Raji (cell line): ENCODE measurements around the gene G2E3.

Experiments used
- POLR2A ChIP-seq: IDR thresholded peaks from 2 replicates; pipeline ENCODE4 v1.6.1; 2011; ENCODE audit warnings: low read depth, low read length, control low read depth; ENCODE audit not compliant: insufficient read depth

G2E3 gene

DNA sequence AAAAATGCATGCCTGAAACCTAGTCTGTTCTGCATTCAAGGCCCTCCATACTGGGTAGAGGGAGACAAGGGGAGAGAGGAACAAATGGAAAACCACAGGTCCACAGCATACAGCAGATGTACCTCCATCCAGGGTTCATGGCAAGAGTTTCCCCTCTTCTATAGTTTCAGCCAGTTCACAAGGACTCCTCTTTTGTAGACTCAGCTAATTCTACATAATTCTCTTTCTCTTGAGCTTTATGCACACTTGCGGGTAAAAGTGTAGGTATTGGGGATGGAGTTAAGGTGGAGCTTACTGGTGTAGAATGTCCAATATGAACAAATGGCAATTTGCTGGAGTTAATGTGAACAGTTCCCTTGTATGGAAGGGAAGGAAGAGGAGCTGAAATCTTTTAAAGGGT, 23.4 kb downstream of the G2E3 start:
- TF ChIP-seq POLR2A: no peak

- TF ChIP-seq POLR2A: no peak
Observed at GRCh38 chr14:30584058-30584630, 25.2 kb downstream of the G2E3 start.

GRCh38 chr14:30585204-30585603, 26.2 kb downstream of the G2E3 start:
- no peak for TF ChIP-seq POLR2A

DNA sequence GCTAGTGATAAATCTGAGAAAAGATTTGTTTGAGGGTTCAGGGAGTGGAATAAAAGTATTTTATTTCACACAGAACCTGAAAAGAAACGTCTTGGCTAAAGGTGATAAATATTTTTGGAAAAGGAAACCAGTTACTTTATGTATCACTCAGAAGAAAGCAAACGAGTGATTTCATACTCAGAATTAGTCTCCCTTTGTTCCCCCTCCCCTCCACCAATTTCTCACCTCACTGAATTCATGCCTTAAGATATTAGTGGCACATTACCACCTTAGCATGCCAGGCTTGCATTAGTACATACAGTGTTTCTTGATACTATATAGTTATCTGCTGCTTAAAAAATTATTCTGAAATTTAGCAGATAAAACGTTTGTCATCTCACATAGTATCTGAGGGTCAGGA, 28.2 kb downstream of the G2E3 start:
- TF ChIP-seq POLR2A: no peak

DNA sequence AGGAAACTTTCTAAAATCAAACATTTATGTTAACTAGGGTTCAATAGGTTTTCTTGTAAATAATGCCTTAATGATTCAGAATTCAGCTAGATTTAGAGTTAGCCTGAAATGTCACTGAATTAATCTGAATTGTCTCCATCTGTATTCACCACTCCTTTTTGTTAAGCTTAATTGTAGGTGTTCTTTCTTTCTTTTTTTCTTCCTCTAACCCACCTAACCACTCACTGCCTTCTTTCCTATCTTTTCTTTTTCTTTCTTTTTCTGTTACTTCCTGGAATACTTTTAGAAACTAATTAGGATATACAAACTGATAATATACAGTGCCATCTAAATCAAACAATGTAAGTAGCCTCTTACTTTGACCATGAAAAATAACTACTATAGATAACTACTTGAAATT, 29.9 kb downstream of the G2E3 start:
- no peak for TF ChIP-seq POLR2A

- no peak for TF ChIP-seq POLR2A
Observed at GRCh38 chr14:30596935-30597334, 38.0 kb downstream of the G2E3 start.

DNA sequence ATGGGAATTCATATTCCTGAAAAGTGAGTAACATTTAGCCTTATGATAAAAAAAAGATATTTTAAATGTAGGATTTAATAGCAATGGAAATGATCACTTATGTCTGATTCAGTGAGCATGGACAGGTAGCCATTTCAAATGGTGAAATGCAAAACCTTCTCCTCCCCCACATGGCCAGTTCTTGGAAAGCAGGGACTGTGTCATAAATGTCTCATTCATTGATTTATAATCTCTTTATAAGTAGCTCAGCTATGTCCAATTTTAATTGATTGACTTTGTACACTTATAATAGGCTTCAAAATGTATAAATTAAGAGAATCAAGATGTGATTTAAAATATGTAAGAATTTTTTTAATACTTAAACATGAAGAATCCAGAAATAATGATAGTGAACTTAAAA, 38.5 kb downstream of the G2E3 start:
- no peak for TF ChIP-seq POLR2A

DNA sequence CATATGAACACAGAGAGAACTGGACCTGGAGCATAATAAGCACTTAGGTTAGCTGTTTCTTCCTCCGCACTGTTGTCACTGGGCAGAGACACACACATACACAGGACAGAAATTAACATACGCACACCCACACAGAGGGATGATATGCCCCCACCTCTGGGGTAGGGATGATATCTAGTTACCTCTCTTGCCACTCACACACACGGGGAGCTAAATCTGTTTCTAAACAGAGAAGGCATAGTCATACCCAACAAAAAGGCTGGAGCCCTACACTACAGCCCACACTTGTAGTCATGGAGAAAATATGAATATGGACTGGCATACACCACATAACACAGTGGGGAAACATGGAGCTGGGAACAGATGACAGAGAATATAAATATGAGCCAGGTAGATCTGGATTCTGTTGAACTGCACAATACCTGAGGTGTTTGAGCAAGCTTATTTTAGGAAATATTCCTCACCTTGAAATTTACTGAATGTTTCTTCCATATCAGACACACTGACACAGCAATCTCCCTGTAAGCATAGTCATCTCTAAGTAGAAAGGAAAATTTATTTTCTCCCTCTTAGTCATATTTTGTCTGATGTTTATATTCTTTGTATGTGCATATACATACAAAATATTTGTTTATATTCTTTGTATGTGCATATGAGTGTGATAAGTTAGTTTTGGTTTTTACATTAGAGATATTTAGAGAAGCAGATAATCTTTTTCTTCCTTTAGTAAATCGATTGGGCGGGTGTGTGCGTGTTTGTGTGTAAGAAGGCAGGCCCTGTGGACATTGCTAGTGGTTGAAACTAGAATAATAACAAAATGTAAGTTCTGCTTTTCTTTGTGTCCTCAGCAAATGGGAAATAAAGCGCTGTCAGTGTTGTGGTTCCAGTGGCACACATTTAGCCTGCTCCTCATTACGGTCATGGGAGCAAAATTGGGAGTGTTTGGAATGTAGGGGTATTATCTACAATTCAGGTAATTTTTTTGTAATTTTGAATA, 42.3 kb downstream of the G2E3 start:
- TF ChIP-seq POLR2A: no peak

DNA sequence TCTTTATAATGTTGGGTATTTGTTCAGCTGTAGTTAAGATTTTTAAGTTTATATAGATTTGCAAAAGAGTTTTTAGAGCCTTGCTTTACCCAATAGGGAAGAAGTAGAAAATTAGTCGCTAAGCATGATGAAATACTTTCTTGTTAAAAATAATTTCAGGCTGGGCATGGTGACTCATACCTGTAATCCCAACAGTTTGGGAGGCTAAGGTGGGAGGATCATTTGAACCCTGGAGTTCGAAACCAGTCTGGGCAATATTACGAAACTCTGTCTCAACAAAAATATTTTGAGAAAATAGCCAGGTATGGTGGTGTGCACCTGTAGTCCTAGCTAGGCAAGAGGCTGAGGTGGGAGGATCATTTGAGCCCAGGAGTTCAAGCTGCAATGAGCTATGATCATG, 44.4 kb downstream of the G2E3 start:
- no peak for TF ChIP-seq POLR2A

GRCh38 chr14:30607156-30607780, 48.3 kb downstream of the G2E3 start:
- TF ChIP-seq POLR2A: no peak

GRCh38 chr14:30608533-30609006, 49.6 kb downstream of the G2E3 start:
- no peak for TF ChIP-seq POLR2A

- no peak for TF ChIP-seq POLR2A
Observed at GRCh38 chr14:30610787-30611343, 51.9 kb downstream of the G2E3 start.

GRCh38 chr14:30614155-30614554, 55.2 kb downstream of the G2E3 start:
- no peak for TF ChIP-seq POLR2A

DNA sequence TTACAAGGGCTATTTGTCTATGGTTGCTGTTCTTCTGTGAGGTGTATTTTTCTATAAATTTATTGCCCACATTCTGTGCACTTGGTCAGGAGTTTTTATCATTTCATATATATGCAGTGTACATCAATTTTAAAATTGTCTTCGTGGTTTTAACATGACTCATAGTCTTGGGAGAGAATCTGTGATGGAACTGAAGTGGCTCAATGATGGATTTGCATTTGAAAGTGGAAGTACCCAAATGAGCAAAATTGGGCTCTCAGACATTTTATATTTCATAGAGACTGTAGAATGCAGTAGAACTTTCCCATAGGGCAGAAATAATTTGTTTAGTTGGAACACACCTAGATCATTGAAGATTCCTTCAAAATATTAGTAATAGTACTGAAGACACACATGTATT, 61.2 kb downstream of the G2E3 start:
- no peak for TF ChIP-seq POLR2A

GRCh38 chr14:30621354-30621939, 62.5 kb downstream of the G2E3 start:
- no peak for TF ChIP-seq POLR2A

GRCh38 chr14:30621940-30622830, 63.2 kb downstream of the G2E3 start, which contains the start of gene SCFD1:
TSS of gene SCFD1 (plus strand) at chr14:30622319. CDS start at chr14:30622339, 20 bp downstream.
- peak; percentile 88 for TF ChIP-seq POLR2A
